IPS-20b (cell line): ENCODE measurements around the gene WDR12.
"Not testable (repeated sequence)": the region's sequence is repeated elsewhere in the genome, so short reads cannot be mapped to it uniquely, and the experiment has no call there.

Experiments
- H3K27ac ChIP-seq: one replicate; pipeline ENCODE4 v1.5.1; 2013; ENCODE audit warnings: low read length
- H3K27me3 ChIP-seq: 2 replicates; pipeline ENCODE4 v1.6.1; 2013; ENCODE audit warnings: mild to moderate bottlenecking, low read length, inconsistent platforms; ENCODE audit not compliant: insufficient read depth
- H3K36me3 ChIP-seq: 2 replicates; pipeline ENCODE4 v1.6.1; 2013; ENCODE audit warnings: low read depth, mild to moderate bottlenecking, inconsistent platforms, low read length, moderate library complexity; ENCODE audit not compliant: insufficient read depth
- H3K4me1 ChIP-seq: 2 replicates; pipeline ENCODE4 v1.6.1; 2013; ENCODE audit warnings: mild to moderate bottlenecking, control low read depth, inconsistent platforms, low read length, moderate library complexity; ENCODE audit not compliant: insufficient read depth
- H3K4me3 ChIP-seq: 2 replicates; pipeline ENCODE4 v1.5.1; 2013; ENCODE audit warnings: mild to moderate bottlenecking, low read length, inconsistent platforms
- H3K9ac ChIP-seq: 2 replicates; pipeline ENCODE4 v1.6.1; 2013; ENCODE audit warnings: low read depth, mild to moderate bottlenecking, inconsistent platforms, low read length, moderate library complexity
- H3K9me3 ChIP-seq: 2 replicates; pipeline ENCODE4 v1.6.1; 2013; ENCODE audit warnings: mild to moderate bottlenecking, low read depth, low read length, inconsistent platforms; ENCODE audit not compliant: insufficient read depth

WDR12 gene

DNA sequence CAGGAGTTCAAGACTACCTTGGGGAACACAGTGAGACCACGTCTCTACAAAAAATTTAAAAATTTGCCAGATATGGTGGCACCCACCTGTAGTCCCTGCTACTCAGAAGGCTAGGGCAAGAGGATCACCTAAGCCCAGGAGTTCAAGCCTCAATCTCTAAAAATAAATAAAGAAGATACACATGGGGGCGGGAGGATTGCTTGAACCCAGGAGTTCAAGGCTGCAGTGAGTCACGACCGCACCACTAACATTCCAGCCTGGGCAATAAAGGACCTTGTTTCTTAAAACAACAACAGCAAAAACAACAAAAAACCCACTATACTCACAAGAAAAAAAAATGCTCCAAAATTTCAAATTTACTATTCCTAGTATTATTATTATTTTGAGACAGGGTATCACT lies 29.9 kb downstream of the WDR12 start:
- no peak overlapping the region for H3K9ac ChIP-seq
- no peak overlapping the region for H3K4me3 ChIP-seq
- H3K36me3 ChIP-seq: peaks cover 75% of the 10 kb centered on the region
- H3K27ac ChIP-seq: no peak overlapping the region
- no peaks in the 10 kb centered on the region for H3K9me3 ChIP-seq
- H3K27me3 ChIP-seq: no peaks in the 10 kb centered on the region
- H3K4me1 ChIP-seq: no peaks in the 10 kb centered on the region

GRCh38 chr2:202877699-202878098 lies 33.8 kb downstream of the WDR12 start:
- no peaks in the 10 kb centered on the region for H3K27me3 ChIP-seq
- H3K9ac ChIP-seq: no peak overlapping the region
- H3K4me1 ChIP-seq: no peaks in the 10 kb centered on the region
- no peak overlapping the region for H3K27ac ChIP-seq
- peaks cover 39% of the 10 kb centered on the region for H3K36me3 ChIP-seq
- no peak overlapping the region for H3K4me3 ChIP-seq
- H3K9me3 ChIP-seq: no peaks in the 10 kb centered on the region

DNA sequence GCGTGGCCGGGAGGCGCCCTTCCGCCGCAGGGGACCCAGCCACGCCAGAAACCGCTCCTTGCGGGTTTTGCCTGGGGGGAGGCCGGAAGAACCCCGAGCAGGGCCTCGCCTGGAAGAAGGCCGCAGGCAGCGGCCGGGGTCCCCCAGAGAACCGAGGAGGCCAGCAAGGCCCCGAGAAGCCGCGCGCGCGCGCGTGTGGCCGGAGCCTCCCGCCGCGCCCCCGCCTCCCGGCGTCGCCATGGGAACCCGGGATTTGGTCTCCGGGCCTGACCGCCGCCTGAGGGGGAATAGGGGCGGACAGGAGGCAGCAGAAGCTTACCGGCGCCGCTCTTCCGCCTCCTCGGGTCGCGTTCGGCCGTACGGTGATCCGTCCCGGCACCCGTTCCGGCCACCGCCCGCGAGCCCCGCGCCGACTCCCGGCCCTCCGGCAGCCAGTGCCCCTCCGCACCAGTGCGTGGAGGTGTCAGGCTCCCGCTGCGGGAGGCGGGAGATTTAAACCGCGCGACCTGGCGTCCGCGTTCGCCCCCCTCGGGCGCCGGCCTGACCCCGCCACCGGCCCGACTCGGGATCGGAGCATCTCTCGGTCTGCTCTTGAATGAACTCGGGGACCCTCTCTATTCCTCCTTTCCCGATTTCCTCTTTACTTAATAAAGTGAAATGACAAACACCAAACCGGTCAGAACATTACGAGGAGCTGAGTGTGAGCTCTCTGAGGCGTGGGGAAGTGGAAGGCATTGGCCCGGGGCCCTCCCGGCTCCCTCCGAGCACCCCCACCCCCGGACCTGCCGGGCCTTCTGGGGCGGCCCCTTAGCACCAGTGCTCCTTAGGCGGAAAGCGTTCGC lies 40.0 kb downstream of the WDR12 start, which contains the start of gene ICA1L:
ICA1L (minus strand) TSS at position 467 of the 842 bp plus-strand sequence. CDS start 42,757 bp downstream, outside the sequence.
- no peaks in the 10 kb centered on the region; the same call in 1 of the 2 replicates for H3K4me1 ChIP-seq
- H3K9ac ChIP-seq: peak within 1 kb of the TSS; percentile 70
- peak within 1 kb of the TSS; percentile 77 for H3K4me3 ChIP-seq
- H3K36me3 ChIP-seq: no peaks in the 10 kb centered on the region
- no peaks in the 10 kb centered on the region for H3K9me3 ChIP-seq
- no peak within 1 kb of the TSS for H3K27ac ChIP-seq
- H3K27me3 ChIP-seq: peaks cover 5% of the 10 kb centered on the region; the same call in 1 of the 2 replicates

DNA sequence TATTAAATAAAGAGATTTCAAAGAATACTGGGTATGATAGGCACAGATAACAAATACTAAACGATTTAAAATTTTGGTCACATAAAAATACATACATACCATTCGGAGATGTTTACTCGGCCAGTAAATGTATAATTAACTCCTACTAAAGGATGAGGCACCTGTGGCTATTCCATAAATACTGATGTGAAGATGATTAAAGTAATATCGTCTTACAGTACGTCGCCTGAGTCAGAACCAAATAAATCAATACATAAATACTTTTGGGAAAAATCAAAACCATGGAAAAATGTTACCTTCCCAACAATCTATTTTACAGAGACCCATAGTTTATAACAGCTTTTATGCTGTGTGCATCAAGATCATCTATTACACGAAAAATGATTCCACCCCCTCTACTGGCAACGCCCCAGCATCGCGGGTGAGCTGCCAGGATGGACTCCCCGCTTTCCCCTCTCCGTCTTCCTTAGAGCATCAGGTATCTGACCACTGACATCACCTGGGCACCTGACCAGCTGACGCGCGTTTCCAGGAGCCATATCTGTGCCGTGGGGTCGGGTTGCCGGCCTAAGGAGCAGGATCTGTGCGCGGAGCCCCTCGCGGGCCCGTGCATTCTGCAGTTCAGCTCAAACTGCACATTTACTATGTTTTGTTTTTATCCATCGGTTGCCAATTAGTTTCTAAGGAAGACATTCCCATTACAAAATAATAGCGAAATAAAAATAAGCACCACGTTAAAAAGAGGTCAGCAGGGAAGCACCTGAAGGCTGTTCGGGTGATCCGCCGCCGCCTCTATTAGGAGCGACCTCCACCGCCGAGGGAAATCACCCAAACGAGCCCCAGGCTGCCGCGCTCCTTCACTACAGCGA lies 40.8 kb downstream of the WDR12 start:
- Histone ChIP-seq H3K4me1 (no peaks in the 10 kb centered on the region; the same call in 1 of the 2 replicates), H3K36me3 (no peaks in the 10 kb centered on the region), H3K27ac (no peak overlapping the region), H3K4me3 (peak overlapping the region; percentile 77), H3K9ac (peak overlapping the region; percentile 70), H3K9me3 (no peaks in the 10 kb centered on the region), H3K27me3 (peaks cover 5% of the 10 kb centered on the region; the same call in 1 of the 2 replicates)

DNA sequence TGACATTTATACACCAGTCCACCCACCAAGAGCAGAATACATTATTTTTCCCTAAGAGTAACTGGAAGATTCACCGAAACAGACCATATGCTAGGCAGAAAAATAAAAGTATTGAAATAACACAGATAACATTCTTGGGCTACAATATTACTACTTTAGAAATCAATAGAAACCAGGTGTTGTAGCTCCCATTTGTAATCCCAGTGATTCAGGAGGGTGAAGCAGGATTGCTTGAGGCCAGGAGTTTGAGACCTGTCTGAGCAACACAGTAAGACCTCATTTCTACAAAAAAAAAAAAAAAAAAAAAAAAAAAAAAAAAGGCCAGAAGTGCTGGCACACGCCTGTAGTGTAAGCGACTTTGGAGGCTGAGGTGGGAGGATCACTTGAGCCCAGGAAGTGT lies 49.5 kb downstream of the WDR12 start:
- no peaks in the 10 kb centered on the region for H3K36me3 ChIP-seq
- no peaks in the 10 kb centered on the region for H3K4me1 ChIP-seq
- no peak overlapping the region for H3K4me3 ChIP-seq
- no peak overlapping the region for H3K9ac ChIP-seq
- no peaks in the 10 kb centered on the region for H3K27me3 ChIP-seq
- no peak overlapping the region for H3K27ac ChIP-seq
- no peaks in the 10 kb centered on the region for H3K9me3 ChIP-seq

DNA sequence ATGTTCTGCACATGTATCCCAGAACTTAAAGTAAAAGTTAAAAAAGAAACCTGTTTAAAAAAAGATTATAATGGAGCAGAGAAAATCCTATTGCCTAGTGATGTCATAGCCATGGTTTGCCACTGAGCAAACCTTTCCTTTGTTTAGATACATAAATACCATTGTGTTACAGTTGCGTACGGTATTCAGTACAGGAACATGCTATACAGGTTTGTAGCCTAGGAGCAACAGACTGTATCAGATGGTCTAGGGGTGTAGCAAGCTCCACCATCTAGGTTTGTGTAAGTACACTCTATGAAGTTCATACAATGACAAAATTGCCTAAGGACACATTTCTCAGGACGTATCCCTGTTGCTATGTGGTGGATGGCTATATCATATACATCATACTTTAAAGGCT lies 52.9 kb downstream of the WDR12 start:
- Histone ChIP-seq H3K4me1 (no peaks in the 10 kb centered on the region), H3K9me3 (no peaks in the 10 kb centered on the region), H3K27ac (no peak overlapping the region), H3K4me3 (no peak overlapping the region), H3K36me3 (no peaks in the 10 kb centered on the region), H3K9ac (no peak overlapping the region), H3K27me3 (no peaks in the 10 kb centered on the region)

- not testable (repeated sequence) for H3K27ac ChIP-seq, H3K9ac ChIP-seq
These were observed 62.1 kb downstream of the WDR12 start for GRCh38 chr2:202849343-202849742.

GRCh38 chr2:202848813-202849212 lies 62.7 kb downstream of the WDR12 start:
- Histone ChIP-seq H3K27me3 (no peaks in the 10 kb centered on the region), H3K9me3 (no peaks in the 10 kb centered on the region), H3K36me3 (no peaks in the 10 kb centered on the region), H3K9ac (no peak overlapping the region), H3K4me1 (no peaks in the 10 kb centered on the region), H3K4me3 (no peak overlapping the region), H3K27ac (no peak overlapping the region)

More at GRCh38 chr2:202849343-202849742, 62.1 kb downstream of the WDR12 start:
- H3K9me3 ChIP-seq, H3K27me3 ChIP-seq, H3K36me3 ChIP-seq, H3K4me1 ChIP-seq, H3K4me3 ChIP-seq: not testable (repeated sequence)

- Histone ChIP-seq H3K27ac (no peak overlapping the region), H3K27me3 (no peaks in the 10 kb centered on the region), H3K4me3 (no peak overlapping the region), H3K9ac (no peak overlapping the region), H3K9me3 (no peaks in the 10 kb centered on the region), H3K36me3 (no peaks in the 10 kb centered on the region), H3K4me1 (no peaks in the 10 kb centered on the region)
These were observed 63.6 kb downstream of the WDR12 start for GRCh38 chr2:202847693-202848524.

DNA sequence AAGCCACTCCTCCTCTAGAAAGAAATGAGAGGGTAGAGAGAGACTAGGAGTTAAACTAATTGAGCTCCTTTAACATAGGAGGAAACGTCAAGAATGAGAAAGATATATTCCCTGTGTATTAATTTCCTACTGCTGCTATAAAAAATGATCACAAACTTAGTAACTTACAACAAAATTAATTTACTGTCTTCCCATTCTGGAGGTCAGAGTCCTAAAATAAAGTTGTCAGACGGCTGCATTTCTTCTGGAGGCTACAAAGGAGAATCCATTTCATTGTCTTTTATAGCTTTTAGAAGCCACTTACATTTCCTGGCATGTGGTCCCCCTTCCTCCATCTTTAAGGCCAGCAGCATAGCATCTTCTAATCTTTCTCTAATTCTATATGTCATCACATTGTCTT lies 66.8 kb downstream of the WDR12 start:
- no peak overlapping the region for H3K9ac ChIP-seq
- no peak overlapping the region for H3K4me3 ChIP-seq
- no peaks in the 10 kb centered on the region for H3K9me3 ChIP-seq
- no peaks in the 10 kb centered on the region for H3K4me1 ChIP-seq
- no peak overlapping the region for H3K27ac ChIP-seq
- H3K36me3 ChIP-seq: no peaks in the 10 kb centered on the region
- H3K27me3 ChIP-seq: no peaks in the 10 kb centered on the region

- no peaks in the 10 kb centered on the region for H3K9me3 ChIP-seq
- no peak overlapping the region for H3K4me3 ChIP-seq
- no peaks in the 10 kb centered on the region for H3K4me1 ChIP-seq
- H3K27me3 ChIP-seq: no peaks in the 10 kb centered on the region
- no peak overlapping the region for H3K27ac ChIP-seq
- no peaks in the 10 kb centered on the region for H3K36me3 ChIP-seq
- H3K9ac ChIP-seq: no peak overlapping the region
These were observed 68.8 kb downstream of the WDR12 start for GRCh38 chr2:202842690-202843089.
